Peyer's patch (tissue), 4 donors: ENCODE measurements around the gene STAG1. TPM values are rescaled to one million over a fixed set of nuclear protein-coding genes. Genes with fewer than 3 reads are reported as not detected.

ENCODE experiments used
- DNase-seq, 3 donors: peaks; one replicate each; pipeline ENCODE4 v3.0.0-alpha.2; 2017 to 2019
- H3K27ac ChIP-seq, 4 donors: fragments of 200-600 bp; sonication (generic); one replicate each; pipeline ENCODE4 v1.5.1; 2016 to 2019
- H3K27me3 ChIP-seq, 2 donors: fragments of 200-600 bp; sonication (generic); one replicate each; pipeline ENCODE4 v1.5.1; 2019
- H3K36me3 ChIP-seq, 3 donors: fragments of 200-600 bp; sonication (generic); one replicate each; pipeline ENCODE4 v1.5.1; 2016 to 2019
- H3K4me1 ChIP-seq, 4 donors: fragments of 200-600 bp; sonication (generic); one replicate each; pipeline ENCODE4 v1.5.1; 2016 to 2019
- H3K4me3 ChIP-seq, 4 donors: fragments of 200-600 bp; sonication (generic); 1 replicate in 3 of 4; 2 replicates in 1 of 4; pipeline ENCODE4 v1.5.1; 2016 to 2019; ENCODE audit warnings: mild to moderate bottlenecking in 1 of 4
- H3K9me3 ChIP-seq, 4 donors: fragments of 200-600 bp; sonication (generic); one replicate each; pipeline ENCODE4 v1.5.1; 2016 to 2019; ENCODE audit warnings: mild to moderate bottlenecking in 1 of 4
- CTCF ChIP-seq, 6 experiments: fragments of 450-650 bp in 4 of 6; fragments of 200-600 bp in 2 of 6; sonication (generic) in 1 of 6; IDR thresholded peaks; one replicate each; pipeline ENCODE4 v1.5.1; 2017 to 2019; ENCODE audit warnings: antibody characterized with exemption in 6 of 6, mild to moderate bottlenecking in 3 of 6, moderate library complexity in 1 of 6
- POLR2A ChIP-seq, 2 donors: fragments of 450-650 bp; IDR thresholded peaks; one replicate each; pipeline ENCODE4 v1.5.1; 2017; ENCODE audit warnings: antibody characterized with exemption in 2 of 2, mild to moderate bottlenecking in 2 of 2, moderate library complexity in 2 of 2
- total RNA-seq, 4 donors: library from RNA; depleted of rRNA; stranded (reverse); fragments of >200 nt; gene quantifications; one replicate each; pipeline ENCODE4 v1.1.0, GENCODE V29; 2016

Gene STAG1
- total RNA-seq, 4 donors from 2014 or later, result 22.6 to 91.6 (median 35.2) TPM

DNA sequence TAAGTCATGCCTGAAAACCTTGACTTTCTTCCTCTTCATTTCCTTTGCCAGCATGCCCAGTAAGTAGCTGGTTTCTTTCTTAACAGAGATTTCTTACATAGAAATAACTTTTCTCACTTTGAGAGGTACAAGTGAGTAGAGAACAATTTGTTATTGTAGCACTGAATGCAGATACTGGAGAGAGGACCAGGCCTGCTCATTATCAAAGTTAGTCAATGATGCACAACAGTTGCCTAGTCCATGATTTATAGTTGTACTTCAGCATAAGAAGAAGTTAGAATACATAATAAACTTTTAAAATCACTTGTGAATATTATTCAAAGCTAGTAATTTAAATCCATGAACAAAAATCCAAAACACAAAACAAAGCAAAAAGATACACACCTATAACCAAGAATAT is 289.0 kb downstream of the STAG1 start:
- DNase-seq, result no peak
- no peak overlapping the region for H3K27ac ChIP-seq
- TF ChIP-seq CTCF (IDR thresholded peaks at IDR 0.05) (no peak), POLR2A (IDR thresholded peaks at IDR 0.05) (no peak)
- H3K36me3 ChIP-seq, result peaks cover 0 to 10% (median 0%) of the 10 kb centered on the region in 3 donors
- no peaks in the 10 kb centered on the region for H3K27me3 ChIP-seq
- no peaks in the 10 kb centered on the region for H3K4me1 ChIP-seq
- peaks cover 0 to 3% (median 0%) of the 10 kb centered on the region in 4 donors for H3K9me3 ChIP-seq
- no peak overlapping the region for H3K4me3 ChIP-seq

GRCh38 chr3:136457793-136458192 is 294.4 kb downstream of the STAG1 start:
- DNase-seq, result no peak
- Histone ChIP-seq H3K36me3 (peaks cover 0 to 21% (median 3%) of the 10 kb centered on the region in 3 donors), H3K9me3 (peaks cover 0 to 28% (median 7%) of the 10 kb centered on the region in 4 donors), H3K4me1 (no peaks in the 10 kb centered on the region), H3K27me3 (no peaks in the 10 kb centered on the region), H3K4me3 (no peak overlapping the region), H3K27ac (no peak overlapping the region)
- TF ChIP-seq CTCF (IDR thresholded peaks at IDR 0.05) (no peak), POLR2A (IDR thresholded peaks at IDR 0.05) (no peak)

- Histone ChIP-seq H3K4me1 (no peaks in the 10 kb centered on the region), H3K9me3 (peaks cover 0 to 28% (median 7%) of the 10 kb centered on the region in 4 donors), H3K4me3 (no peak overlapping the region), H3K27me3 (no peaks in the 10 kb centered on the region), H3K27ac (no peak overlapping the region), H3K36me3 (peaks cover 0 to 26% (median 3%) of the 10 kb centered on the region in 3 donors)
- DNase-seq, result no peak
- no peak for TF ChIP-seq POLR2A (IDR thresholded peaks at IDR 0.05)
- no peak for TF ChIP-seq CTCF (IDR thresholded peaks at IDR 0.05)
These were observed 296.0 kb downstream of the STAG1 start for GRCh38 chr3:136456196-136456595.

- Histone ChIP-seq H3K27ac (no peak overlapping the region), H3K4me1 (no peaks in the 10 kb centered on the region), H3K9me3 (no peaks in the 10 kb centered on the region), H3K36me3 (peaks cover 0 to 7% (median 0%) of the 10 kb centered on the region in 3 donors), H3K27me3 (no peaks in the 10 kb centered on the region), H3K4me3 (no peak overlapping the region)
- no peak for DNase-seq
- TF ChIP-seq CTCF (IDR thresholded peaks at IDR 0.05), result no peak
- no peak for TF ChIP-seq POLR2A (IDR thresholded peaks at IDR 0.05)
These were observed 307.6 kb downstream of the STAG1 start for GRCh38 chr3:136444581-136444980.

- no peak overlapping the region for H3K4me3 ChIP-seq
- no peaks in the 10 kb centered on the region for H3K27me3 ChIP-seq
- H3K9me3 ChIP-seq, result no peaks in the 10 kb centered on the region
- H3K27ac ChIP-seq, result no peak overlapping the region
- peaks cover 0 to 10% (median 0%) of the 10 kb centered on the region in 3 donors for H3K36me3 ChIP-seq
- no peak for DNase-seq
- no peaks in the 10 kb centered on the region for H3K4me1 ChIP-seq
- TF ChIP-seq CTCF (IDR thresholded peaks at IDR 0.05) (no peak), POLR2A (IDR thresholded peaks at IDR 0.05) (no peak)
These were observed 315.1 kb downstream of the STAG1 start for GRCh38 chr3:136437043-136437442.

GRCh38 chr3:136434429-136434828 is 317.7 kb downstream of the STAG1 start:
- Histone ChIP-seq H3K27ac (no peak overlapping the region), H3K9me3 (no peaks in the 10 kb centered on the region), H3K27me3 (no peaks in the 10 kb centered on the region), H3K36me3 (peaks cover 0 to 12% (median 0%) of the 10 kb centered on the region in 3 donors), H3K4me1 (no peaks in the 10 kb centered on the region), H3K4me3 (no peak overlapping the region)
- TF ChIP-seq CTCF (IDR thresholded peaks at IDR 0.05), result no peak
- TF ChIP-seq POLR2A (IDR thresholded peaks at IDR 0.05), result no peak
- no peak for DNase-seq
